ENCODE data around the gene PANX1. TPM values are rescaled to one million over a fixed set of nuclear protein-coding genes. Genes with fewer than 3 reads are reported as not detected.

The PANX1 gene
- polyA plus RNA-seq, 1 of the 3 experiments (the other 2 are of a cell fraction) = 11.1 TPM

- TF ChIP-seq, protein P1, sequence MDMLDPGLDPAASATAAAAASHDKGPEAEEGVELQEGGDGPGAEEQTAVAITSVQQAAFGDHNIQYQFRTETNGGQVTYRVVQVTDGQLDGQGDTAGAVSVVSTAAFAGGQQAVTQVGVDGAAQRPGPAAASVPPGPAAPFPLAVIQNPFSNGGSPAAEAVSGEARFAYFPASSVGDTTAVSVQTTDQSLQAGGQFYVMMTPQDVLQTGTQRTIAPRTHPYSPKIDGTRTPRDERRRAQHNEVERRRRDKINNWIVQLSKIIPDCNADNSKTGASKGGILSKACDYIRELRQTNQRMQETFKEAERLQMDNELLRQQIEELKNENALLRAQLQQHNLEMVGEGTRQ (IDR thresholded peaks at IDR 0.05; ENCODE audit: borderline replicate concordance, low read depth, low read length) = no peak
- TF ChIP-seq FOXM1 (IDR thresholded peaks at IDR 0.05; ENCODE audit: low read depth) (no peak), GATA2 (CRISPR knock-in tag; IDR thresholded peaks at IDR 0.05) (no peak), SIN3A (IDR thresholded peaks at IDR 0.05; ENCODE audit: borderline replicate concordance, low read depth, low read length) (no peak), GABPA (IDR thresholded peaks at IDR 0.05; ENCODE audit: low read depth) (no peak), EP300 (IDR thresholded peaks at IDR 0.05; ENCODE audit: borderline replicate concordance in 1 of 2, low read depth in 1 of 2, low read length in 1 of 2) (no peak), TCF12 (IDR thresholded peaks at IDR 0.05) (no peak)
- TF ChIP-seq, protein P2, sequence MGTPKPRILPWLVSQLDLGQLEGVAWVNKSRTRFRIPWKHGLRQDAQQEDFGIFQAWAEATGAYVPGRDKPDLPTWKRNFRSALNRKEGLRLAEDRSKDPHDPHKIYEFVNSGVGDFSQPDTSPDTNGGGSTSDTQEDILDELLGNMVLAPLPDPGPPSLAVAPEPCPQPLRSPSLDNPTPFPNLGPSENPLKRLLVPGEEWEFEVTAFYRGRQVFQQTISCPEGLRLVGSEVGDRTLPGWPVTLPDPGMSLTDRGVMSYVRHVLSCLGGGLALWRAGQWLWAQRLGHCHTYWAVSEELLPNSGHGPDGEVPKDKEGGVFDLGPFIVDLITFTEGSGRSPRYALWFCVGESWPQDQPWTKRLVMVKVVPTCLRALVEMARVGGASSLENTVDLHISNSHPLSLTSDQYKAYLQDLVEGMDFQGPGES (IDR thresholded peaks at IDR 0.05; ENCODE audit: low read depth, low read length) = no peak
These were observed 84.3 kb downstream of the PANX1 start (continued) for GRCh38 chr11:94212898-94213297.

DNA sequence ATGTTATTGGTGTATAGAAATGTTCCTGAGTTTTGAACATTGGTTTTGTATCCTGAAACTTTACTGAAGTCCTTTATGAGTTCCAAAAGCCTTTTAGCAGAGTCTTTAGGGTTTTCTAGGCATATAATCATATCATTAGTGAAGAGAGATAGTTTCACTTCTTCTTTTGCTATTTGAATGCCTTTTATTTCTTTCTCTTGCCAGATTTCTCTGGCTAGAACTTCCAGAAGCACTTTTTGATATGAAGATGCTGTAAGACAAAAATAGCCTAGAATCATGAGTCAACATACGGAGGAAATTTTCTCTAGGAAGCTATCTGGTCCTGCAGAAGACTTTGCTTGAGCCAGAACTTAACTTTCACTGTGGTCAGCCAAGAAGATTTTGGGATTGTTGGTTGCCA, 89.1 kb downstream of the PANX1 start:
- TF ChIP-seq POLR2AphosphoS5 (IDR thresholded peaks at IDR 0.05; ENCODE audit: low read depth, low read length) (no peak), PBX3 (IDR thresholded peaks at IDR 0.05) (no peak), CHD2 (IDR thresholded peaks at IDR 0.05; ENCODE audit: low read length, partially characterized antibody) (no peak), TAF1 (IDR thresholded peaks at IDR 0.05; ENCODE audit: borderline replicate concordance, low read depth, low read length) (no peak), GATA2 (CRISPR knock-in tag; IDR thresholded peaks at IDR 0.05) (no peak), JUND (IDR thresholded peaks at IDR 0.05) (no peak)
- TF ChIP-seq, protein P1 (IDR thresholded peaks at IDR 0.05; ENCODE audit: borderline replicate concordance, low read depth, low read length) = no peak
- ChIA-PET CTCF (no interaction called here), POLR2A (no interaction called here)
- Histone ChIP-seq H2AFZ (ENCODE audit: low read depth) (no peak overlapping the region), H3K27me3 (ENCODE audit: insufficient read depth) (no peaks in the 10 kb centered on the region), H3K4me2 (no peak overlapping the region), H3K79me2 (ENCODE audit: insufficient read depth) (no peaks in the 10 kb centered on the region), H3K4me1 (ENCODE audit: control insufficient read depth in 1 of 2, insufficient read depth in 2 of 2, low read depth in 1 of 2, low read length in 1 of 2) (no peaks in the 10 kb centered on the region), H4K20me1 (ENCODE audit: insufficient read depth) (no peaks in the 10 kb centered on the region), H3K9me3 (no peaks in the 10 kb centered on the region), H3K27ac (ENCODE audit: low read depth in 2 of 2, low read length in 1 of 2) (no peak overlapping the region), H3K9me2 (no peaks in the 10 kb centered on the region), H3F3A (replicated peaks; ENCODE audit: insufficient read depth) (no peaks in the 10 kb centered on the region), H3K4me3 (ENCODE audit: low read depth in 2 of 2, low read length in 1 of 2) (no peak overlapping the region), H3K9ac (no peak overlapping the region), H3K36me3 (replicated peaks in 1 of 2; ENCODE audit: control insufficient read depth in 1 of 2, insufficient read depth in 2 of 2, low read length in 1 of 2) (no peaks in the 10 kb centered on the region)
- 21% methylated on average over 1 of the region's 1 CpG for WGBS (ENCODE audit: low lambda C conversion rate)
- no peak for DNase-seq
